HEK293T (cell line): ENCODE results near the gene ISM1.

Source experiments
- CTBP1 ChIP-seq: fragments of 450-650 bp; IDR thresholded peaks from 2 replicates; pipeline ENCODE4 v1.6.1; 2016; ENCODE audit warnings: borderline replicate concordance
- SP1 ChIP-seq: fragments of 450-650 bp; IDR thresholded peaks from 2 replicates; pipeline ENCODE4 v1.6.1; 2017

GRCh38 chr20:13219327-13220193 is 1.5 kb upstream of the ISM1 start:
- TF ChIP-seq CTBP1 = no peak
- no peak for TF ChIP-seq SP1
